ENCODE data around the gene CPEB3.

GRCh38 chr10:92291921-92292845 lies 1.3 kb upstream of the CPEB3 start:
- TF ChIP-seq GABPA (IDR thresholded peaks at IDR 0.05 in 1 of 2, conservative IDR thresholded peaks at IDR 0.05 in 1 of 2) (no peak), REST (IDR thresholded peaks at IDR 0.05) (no peak), RAD21 (IDR thresholded peaks at IDR 0.05) (peak; percentile 55 to 69), YY1 (IDR thresholded peaks at IDR 0.05) (no peak), TAF1 (conservative IDR thresholded peaks at IDR 0.05) (no peak), ATF3 (IDR thresholded peaks at IDR 0.05) (no peak), SP1 (IDR thresholded peaks at IDR 0.05) (no peak), ZBTB33 (IDR thresholded peaks at IDR 0.05) (no peak), JUND (IDR thresholded peaks at IDR 0.05) (no peak), NR2F2 (IDR thresholded peaks at IDR 0.05) (no peak)
- TF ChIP-seq, protein P1, sequence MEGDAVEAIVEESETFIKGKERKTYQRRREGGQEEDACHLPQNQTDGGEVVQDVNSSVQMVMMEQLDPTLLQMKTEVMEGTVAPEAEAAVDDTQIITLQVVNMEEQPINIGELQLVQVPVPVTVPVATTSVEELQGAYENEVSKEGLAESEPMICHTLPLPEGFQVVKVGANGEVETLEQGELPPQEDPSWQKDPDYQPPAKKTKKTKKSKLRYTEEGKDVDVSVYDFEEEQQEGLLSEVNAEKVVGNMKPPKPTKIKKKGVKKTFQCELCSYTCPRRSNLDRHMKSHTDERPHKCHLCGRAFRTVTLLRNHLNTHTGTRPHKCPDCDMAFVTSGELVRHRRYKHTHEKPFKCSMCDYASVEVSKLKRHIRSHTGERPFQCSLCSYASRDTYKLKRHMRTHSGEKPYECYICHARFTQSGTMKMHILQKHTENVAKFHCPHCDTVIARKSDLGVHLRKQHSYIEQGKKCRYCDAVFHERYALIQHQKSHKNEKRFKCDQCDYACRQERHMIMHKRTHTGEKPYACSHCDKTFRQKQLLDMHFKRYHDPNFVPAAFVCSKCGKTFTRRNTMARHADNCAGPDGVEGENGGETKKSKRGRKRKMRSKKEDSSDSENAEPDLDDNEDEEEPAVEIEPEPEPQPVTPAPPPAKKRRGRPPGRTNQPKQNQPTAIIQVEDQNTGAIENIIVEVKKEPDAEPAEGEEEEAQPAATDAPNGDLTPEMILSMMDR (IDR thresholded peaks at IDR 0.05; ENCODE audit: low read depth, low read length, missing input control): no peak
- TF ChIP-seq, protein P2, sequence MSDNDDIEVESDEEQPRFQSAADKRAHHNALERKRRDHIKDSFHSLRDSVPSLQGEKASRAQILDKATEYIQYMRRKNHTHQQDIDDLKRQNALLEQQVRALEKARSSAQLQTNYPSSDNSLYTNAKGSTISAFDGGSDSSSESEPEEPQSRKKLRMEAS (IDR thresholded peaks at IDR 0.05): no peak

All from liver (tissue), 3 donors.